GM21423 (cell line): ENCODE measurements around the gene EDC4.
"Not testable (repeated sequence)": the region's sequence is repeated elsewhere in the genome, so short reads cannot be mapped to it uniquely, and the experiment has no call there.

Source experiments
- ATAC-seq: cut with Tn5 transposase; IDR thresholded peaks from one replicate; pipeline ENCODE4 v1.9.1; 2021; ENCODE audit warnings: mild to moderate bottlenecking, moderate library complexity; ENCODE audit not compliant: unreplicated experiment

Gene EDC4, protein sequence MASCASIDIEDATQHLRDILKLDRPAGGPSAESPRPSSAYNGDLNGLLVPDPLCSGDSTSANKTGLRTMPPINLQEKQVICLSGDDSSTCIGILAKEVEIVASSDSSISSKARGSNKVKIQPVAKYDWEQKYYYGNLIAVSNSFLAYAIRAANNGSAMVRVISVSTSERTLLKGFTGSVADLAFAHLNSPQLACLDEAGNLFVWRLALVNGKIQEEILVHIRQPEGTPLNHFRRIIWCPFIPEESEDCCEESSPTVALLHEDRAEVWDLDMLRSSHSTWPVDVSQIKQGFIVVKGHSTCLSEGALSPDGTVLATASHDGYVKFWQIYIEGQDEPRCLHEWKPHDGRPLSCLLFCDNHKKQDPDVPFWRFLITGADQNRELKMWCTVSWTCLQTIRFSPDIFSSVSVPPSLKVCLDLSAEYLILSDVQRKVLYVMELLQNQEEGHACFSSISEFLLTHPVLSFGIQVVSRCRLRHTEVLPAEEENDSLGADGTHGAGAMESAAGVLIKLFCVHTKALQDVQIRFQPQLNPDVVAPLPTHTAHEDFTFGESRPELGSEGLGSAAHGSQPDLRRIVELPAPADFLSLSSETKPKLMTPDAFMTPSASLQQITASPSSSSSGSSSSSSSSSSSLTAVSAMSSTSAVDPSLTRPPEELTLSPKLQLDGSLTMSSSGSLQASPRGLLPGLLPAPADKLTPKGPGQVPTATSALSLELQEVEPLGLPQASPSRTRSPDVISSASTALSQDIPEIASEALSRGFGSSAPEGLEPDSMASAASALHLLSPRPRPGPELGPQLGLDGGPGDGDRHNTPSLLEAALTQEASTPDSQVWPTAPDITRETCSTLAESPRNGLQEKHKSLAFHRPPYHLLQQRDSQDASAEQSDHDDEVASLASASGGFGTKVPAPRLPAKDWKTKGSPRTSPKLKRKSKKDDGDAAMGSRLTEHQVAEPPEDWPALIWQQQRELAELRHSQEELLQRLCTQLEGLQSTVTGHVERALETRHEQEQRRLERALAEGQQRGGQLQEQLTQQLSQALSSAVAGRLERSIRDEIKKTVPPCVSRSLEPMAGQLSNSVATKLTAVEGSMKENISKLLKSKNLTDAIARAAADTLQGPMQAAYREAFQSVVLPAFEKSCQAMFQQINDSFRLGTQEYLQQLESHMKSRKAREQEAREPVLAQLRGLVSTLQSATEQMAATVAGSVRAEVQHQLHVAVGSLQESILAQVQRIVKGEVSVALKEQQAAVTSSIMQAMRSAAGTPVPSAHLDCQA (N-terminal part only)

GRCh38 chr16:67872631-67873434, at the start of gene EDC4:
EDC4 (plus strand) TSS chr16:67873052; CDS start chr16:67873262, 210 bp downstream.
- peak; percentile 70 for ATAC-seq

GRCh38 chr16:67825119-67825518, 47.7 kb upstream of the EDC4 start:
- no peak for ATAC-seq

DNA sequence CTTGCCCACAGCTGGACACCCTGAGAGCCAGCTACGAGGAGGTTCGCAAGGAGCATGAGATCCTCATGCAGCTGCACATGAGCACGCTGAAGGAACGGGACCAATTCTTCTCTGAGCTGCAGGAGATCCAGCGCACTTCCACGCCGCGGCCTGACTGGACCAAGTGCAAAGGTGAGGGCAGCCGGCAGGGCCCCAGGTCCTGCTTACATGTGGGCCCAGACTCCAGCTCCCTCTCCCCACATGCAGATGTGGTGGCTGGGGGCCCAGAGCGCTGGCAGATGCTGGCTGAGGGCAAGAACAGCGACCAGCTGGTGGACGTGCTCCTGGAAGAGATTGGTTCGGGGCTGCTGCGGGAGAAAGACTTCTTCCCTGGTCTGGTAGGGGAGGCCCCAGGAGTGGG, 46.9 kb upstream of the EDC4 start:
- ATAC-seq, result no peak

GRCh38 chr16:67828651-67829050, 44.2 kb upstream of the EDC4 start:
- ATAC-seq, result no peak

DNA sequence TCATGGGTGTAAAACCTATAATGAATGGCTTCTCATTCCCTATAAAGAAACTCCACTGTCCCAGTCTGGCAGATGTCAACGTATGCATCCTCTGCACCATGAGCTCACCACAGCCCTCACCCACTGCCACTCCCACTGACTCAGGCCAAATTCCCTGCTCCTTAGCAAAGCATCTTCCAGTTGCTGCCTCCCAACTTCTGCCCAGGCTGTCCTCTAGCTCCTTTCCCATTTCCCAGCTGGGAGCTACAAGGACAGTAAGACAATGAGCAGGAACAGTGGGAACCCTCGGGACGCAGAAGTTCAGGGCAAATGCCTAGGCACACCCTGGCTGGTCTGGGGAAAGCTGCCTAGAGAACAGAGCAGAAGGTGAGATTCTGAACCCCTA, 39.8 kb upstream of the EDC4 start:
- ATAC-seq, result no peak

DNA sequence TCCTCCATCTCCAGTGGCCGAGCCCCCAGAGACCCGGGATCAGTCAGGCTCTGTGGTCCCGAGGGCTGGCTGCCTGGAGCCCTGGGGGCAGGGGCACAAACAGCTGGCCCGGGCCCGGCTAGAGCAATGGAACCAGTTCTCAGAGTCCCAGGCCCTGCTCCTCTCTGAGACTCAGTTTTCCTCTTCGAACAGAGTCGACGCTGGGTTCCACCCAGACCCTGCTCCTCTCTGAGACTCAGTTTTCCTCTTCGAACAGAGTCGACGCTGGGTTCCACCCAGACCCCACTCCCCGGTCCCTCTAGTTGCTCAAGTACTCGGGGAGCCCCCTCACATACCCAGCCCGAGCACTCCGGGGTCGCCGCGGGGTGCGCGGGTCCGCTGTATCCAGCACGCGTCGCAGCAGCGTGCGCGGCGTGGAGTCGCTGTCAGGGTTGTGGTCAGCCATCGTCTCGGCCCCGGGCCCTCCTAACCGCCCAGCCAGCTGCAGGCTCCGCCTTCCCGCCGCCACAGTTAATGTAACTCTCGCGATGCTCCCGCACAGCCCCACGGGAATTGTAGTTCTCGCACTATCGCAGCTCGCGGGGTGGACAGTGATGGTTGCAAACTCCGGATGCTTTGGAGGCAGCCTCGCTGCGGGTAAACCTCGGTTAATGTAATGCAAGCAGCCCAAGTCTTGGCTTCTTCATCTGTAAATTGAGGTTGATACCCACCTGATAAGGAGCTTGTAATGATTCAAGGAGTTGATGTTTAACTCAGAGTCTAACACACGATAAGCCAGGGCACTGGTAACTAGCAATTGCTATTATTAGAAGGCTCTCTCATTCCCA, 39.2 kb upstream of the EDC4 start:
- peak; percentile 94 for ATAC-seq

DNA sequence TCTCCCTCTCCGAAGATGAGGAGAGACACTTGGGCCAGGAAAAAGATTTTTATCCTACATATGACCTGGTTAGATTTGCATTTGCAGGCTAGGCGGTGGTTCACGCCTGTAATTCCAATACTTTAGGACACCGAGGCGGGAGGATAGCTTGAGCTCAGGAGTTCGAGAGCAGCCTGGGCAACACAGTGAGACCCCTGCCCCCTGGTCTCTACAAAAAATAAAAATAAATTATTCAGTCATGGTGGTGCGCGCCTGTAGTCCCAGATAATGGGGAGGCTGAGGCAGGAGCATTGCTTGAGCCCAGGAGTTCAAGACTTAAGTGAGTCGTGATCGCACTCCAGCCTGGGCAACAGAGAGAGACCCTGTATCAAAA, 38.6 kb upstream of the EDC4 start:
- ATAC-seq, result no peak

DNA sequence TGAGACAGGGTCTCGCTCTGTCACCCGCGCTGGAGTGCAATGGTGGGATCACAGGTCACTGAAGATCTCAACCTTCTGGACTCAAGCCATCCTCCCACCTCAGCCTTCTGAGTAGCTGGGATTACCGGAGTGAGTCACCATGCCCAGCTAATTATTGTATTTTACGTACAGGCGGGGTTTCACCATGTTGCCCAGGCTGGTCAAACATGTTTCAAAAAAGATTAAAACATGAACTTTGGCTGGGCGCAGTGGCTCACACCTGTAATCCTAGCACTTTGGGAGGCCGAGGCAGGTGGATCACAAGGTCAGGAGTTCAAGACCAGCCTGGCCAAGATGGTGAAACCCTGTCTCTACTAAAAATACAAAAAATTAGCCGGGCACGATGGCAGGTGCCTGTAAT, 35.7 kb upstream of the EDC4 start:
- ATAC-seq, result not testable (repeated sequence)

- ATAC-seq, result no peak
Observed at GRCh38 chr16:67837811-67838210, 35.0 kb upstream of the EDC4 start.

GRCh38 chr16:67841198-67841815, 31.5 kb upstream of the EDC4 start:
- no peak for ATAC-seq

DNA sequence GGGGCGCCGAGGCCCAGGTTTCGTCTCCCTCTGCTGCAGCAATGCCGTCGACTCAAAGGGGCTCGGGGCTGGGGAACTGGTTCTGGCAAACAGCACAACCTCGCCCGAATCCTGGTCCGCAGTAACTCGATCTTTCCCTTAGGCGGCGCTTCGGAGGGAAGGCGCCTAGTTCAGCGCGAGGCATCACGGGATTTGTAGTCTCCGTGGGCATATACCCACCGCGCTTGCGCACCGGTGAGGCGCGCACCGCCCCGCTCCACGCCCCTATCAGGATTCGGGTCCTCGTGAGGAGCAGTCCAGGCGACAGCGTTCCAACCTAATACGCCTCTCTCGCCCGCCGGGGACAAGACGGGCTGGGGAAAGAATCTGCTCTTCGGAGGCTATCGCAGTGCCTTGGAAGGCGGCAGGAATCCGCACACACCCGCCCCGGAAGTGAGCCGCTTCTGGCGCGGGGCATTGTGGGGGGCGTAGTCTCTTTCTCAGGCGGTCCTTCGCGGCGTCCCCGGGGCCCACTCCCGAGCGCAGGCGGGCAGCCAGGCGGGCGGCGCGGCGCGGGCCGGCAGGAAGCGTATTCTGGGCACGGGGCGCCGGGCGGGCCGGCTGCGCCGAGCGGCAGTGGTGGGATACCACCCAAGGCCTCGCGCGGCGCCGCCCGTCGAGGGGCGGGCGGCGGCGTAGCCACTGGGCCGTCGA, 30.9 kb upstream of the EDC4 start, which contains the start of gene THAP11:
Gene THAP11 (plus strand): TSS at position 505 of the 693 bp plus-strand sequence. CDS start 235 bp downstream, outside the sequence.
- peak; percentile 41 for ATAC-seq

- ATAC-seq, result peak; percentile 10
Observed at GRCh38 chr16:67842509-67843342, 30.1 kb upstream of the EDC4 start.

GRCh38 chr16:67843343-67843765, 29.5 kb upstream of the EDC4 start:
- ATAC-seq, result no peak

GRCh38 chr16:67844497-67844896, 28.4 kb upstream of the EDC4 start:
- no peak for ATAC-seq

- no peak for ATAC-seq
Observed at GRCh38 chr16:67845291-67846062, 27.4 kb upstream of the EDC4 start.

DNA sequence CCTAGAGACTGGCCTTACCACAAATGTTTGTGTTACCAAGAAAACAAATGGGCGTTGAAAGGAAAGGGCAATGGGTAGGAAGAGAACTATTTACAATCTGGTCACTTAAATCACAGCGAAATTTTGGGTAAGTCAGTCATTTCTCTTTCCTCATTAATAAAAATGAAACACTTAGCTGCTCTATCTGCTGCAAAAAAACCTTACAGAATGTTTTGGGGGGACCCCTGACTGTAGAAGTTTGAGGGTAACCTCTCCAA, 26.9 kb upstream of the EDC4 start:
- ATAC-seq, result no peak
